Upper lobe of left lung (tissue), 6 donors: ENCODE data around the gene GAL3ST2. TPM values are rescaled to one million over a fixed set of nuclear protein-coding genes. Genes with fewer than 3 reads are reported as not detected.

Experiments
- ATAC-seq, 2 donors: fragments of 200-7000 bp; cut with Tn5 transposase; one replicate each; pipeline ENCODE4 v1.9.1; 2022; ENCODE audit warnings: mild to moderate bottlenecking in 2 of 2, moderate library complexity in 2 of 2; ENCODE audit not compliant: low FRiP score in 2 of 2
- DNase-seq, 2 donors: peaks; one replicate each; pipeline ENCODE4 v3.0.0-alpha.2; 2019 to 2020
- H3K27ac ChIP-seq, 4 donors: fragments of 200-600 bp; sonication (generic); one replicate each; pipeline ENCODE4 v1.5.1; 2016 to 2019
- H3K27me3 ChIP-seq, 4 donors: fragments of 200-600 bp; sonication (generic); one replicate each; pipeline ENCODE4 v1.5.1; 2017 to 2019
- H3K36me3 ChIP-seq, 4 donors: fragments of 200-600 bp; sonication (generic); one replicate each; pipeline ENCODE4 v1.5.1; 2016 to 2019
- H3K4me1 ChIP-seq, 4 donors: fragments of 200-600 bp; sonication (generic); one replicate each; pipeline ENCODE4 v1.5.1; 2018 to 2019
- H3K4me3 ChIP-seq, 4 donors: fragments of 200-600 bp; sonication (generic); one replicate each; pipeline ENCODE4 v1.5.1; 2017 to 2019; ENCODE audit warnings: mild to moderate bottlenecking in 2 of 4, moderate library complexity in 1 of 4
- H3K9me3 ChIP-seq, 4 donors: fragments of 200-600 bp; sonication (generic); one replicate each; pipeline ENCODE4 v1.5.1; 2018 to 2019
- EP300 ChIP-seq, 4 donors: sonication (generic); formaldehyde crosslinking; IDR thresholded peaks; one replicate each; pipeline ENCODE4 v1.5.1; 2017; ENCODE audit warnings: antibody characterized with exemption in 4 of 4, control low read depth in 2 of 4
- POLR2A ChIP-seq, 4 donors: fragments of 450-650 bp; IDR thresholded peaks; one replicate each; pipeline ENCODE4 v1.5.1; 2016 to 2017; ENCODE audit warnings: antibody characterized with exemption in 4 of 4, mild to moderate bottlenecking in 2 of 4
- POLR2AphosphoS5 ChIP-seq, 2 donors: sonication (generic); formaldehyde crosslinking; IDR thresholded peaks; one replicate each; pipeline ENCODE4 v1.5.1; 2017; ENCODE audit warnings: antibody characterized with exemption in 2 of 2
- WGBS, 2 donors: methylation state at CpG; one replicate each; pipeline ENCODE4 v1.1.5; 2017 to 2018; 5-methylcytosine and 5-hydroxymethylcytosine counted together
- total RNA-seq, 6 donors: library from RNA; depleted of rRNA in 4 of 6; stranded (reverse); fragments of >200 nt in 4 of 6; gene quantifications; one replicate each; pipeline versions ENCODE4 v1.1.0 to v1.2.1, GENCODE V29; 2016 to 2021
- TF ChIP-seq, protein P1 (sequence below), 6 experiments: fragments of 450-650 bp in 4 of 6; fragments of 200-600 bp in 2 of 6; sonication (generic) in 2 of 6; IDR thresholded peaks; one replicate each; pipeline ENCODE4 v1.5.1; 2016 to 2019; ENCODE audit warnings: antibody characterized with exemption in 6 of 6
- donor health status: DM: no; HTN: no; CAD: no; lungs with moderate emphysema.
- donor health status: DM: no; HTN: yes; CAD: no; lungs with severe emphysema.

GAL3ST2 gene
- total RNA-seq, 6 donors from 2014 or later = 0.59 to 2.1 (median 0.91) TPM; not detected in 3

DNA sequence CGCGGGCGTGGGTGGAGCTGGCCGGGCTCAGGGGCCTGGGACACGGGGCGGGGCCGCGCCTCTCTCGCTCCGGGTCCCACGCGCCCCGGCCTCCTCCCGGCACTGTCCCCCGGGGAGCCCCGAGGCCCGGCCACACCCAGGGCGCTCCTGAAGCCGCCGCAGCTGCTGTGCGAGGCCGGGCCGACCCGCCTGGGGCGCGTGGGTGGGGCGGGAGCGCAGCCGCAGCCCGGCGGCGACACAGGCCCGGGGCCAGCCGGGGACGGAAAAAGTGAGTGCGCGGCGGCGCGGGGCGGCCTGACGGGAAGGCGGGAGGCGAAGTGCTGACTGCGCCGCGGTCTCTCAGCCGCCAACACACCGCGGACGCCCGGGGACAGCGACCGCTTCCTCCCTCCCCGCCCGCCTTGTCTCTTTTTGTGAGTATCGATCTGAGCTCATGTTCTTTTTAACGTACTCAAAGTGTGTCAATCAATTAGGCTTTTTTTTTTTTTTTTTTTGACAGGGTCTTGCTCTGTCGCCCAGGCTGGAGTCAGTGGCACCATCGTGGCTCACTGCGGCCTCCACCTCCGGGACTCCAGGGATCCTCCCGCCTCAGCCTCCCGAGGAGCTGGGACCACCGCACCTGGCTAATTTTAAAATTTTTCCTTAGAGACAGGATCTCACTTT is 67.6 kb downstream of the GAL3ST2 start:
- Histone ChIP-seq H3K4me3 (peak overlapping the region in 3 of 4 donors; percentile 37 to 51 (median 46)), H3K9me3 (no peaks in the 10 kb centered on the region), H3K27ac (peak overlapping the region in 2 of 4 donors; percentile 26 to 71), H3K4me1 (peaks cover 10 to 26% (median 16%) of the 10 kb centered on the region in 4 donors), H3K27me3 (peaks cover 0 to 5% (median 0%) of the 10 kb centered on the region in 4 donors), H3K36me3 (no peaks in the 10 kb centered on the region)
- TF ChIP-seq EP300 (IDR thresholded peaks at IDR 0.05) = no peak
- TF ChIP-seq POLR2AphosphoS5 (IDR thresholded peaks at IDR 0.05) = peak in 1 of 2 donors; percentile 43
- TF ChIP-seq, protein P1, sequence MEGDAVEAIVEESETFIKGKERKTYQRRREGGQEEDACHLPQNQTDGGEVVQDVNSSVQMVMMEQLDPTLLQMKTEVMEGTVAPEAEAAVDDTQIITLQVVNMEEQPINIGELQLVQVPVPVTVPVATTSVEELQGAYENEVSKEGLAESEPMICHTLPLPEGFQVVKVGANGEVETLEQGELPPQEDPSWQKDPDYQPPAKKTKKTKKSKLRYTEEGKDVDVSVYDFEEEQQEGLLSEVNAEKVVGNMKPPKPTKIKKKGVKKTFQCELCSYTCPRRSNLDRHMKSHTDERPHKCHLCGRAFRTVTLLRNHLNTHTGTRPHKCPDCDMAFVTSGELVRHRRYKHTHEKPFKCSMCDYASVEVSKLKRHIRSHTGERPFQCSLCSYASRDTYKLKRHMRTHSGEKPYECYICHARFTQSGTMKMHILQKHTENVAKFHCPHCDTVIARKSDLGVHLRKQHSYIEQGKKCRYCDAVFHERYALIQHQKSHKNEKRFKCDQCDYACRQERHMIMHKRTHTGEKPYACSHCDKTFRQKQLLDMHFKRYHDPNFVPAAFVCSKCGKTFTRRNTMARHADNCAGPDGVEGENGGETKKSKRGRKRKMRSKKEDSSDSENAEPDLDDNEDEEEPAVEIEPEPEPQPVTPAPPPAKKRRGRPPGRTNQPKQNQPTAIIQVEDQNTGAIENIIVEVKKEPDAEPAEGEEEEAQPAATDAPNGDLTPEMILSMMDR (IDR thresholded peaks at IDR 0.05) = peak in 5 of 6 experiments; percentile 17 to 57 (median 34)
- peak in 2 of 4 donors; percentile 22 to 46 for TF ChIP-seq POLR2A (IDR thresholded peaks at IDR 0.05)
- WGBS, 2 donors = 10 to 14% methylated on average over 30 to 41 of the region's 65 CpGs
- ATAC-seq = peak; percentile 73 to 97
- peak; percentile 45 to 96 for DNase-seq

DNA sequence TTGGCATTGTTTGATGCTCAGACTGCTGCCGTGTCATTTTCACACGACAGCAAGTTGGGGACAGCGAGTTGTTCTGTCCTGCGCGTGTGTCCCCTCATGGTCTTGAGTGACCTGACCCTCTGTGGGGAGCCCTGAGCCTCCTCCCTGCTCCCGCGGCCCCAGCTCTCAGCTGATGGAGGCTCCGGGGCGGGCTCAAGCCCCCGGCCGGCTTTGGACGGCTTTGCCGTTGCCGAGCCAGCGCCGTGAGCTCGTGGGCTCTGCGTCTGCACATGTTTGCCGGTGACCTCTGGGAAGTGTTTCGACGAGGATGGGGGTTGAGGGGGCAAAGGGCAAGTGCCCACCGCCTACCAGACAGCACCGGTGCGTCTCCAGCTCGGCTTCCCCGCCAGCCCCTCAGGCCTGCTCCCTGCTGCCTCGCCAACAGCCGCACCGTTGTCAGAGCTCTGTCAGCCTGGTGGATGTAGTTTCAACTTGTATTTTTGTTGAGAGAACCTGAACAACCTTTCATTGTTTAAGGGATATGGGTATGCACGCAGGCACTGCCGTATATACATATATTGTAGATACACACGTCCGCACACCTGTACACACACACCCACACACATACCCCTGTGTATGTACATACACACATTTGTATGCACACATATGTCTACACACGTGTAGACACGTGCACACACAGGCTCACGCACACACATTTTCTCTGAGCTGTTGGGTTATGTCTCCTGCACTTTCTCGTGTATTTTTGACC is 68.4 kb downstream of the GAL3ST2 start:
- peak overlapping the region in 2 of 4 donors; percentile 46 to 51 for H3K4me3 ChIP-seq
- ATAC-seq = no peak
- no peak for TF ChIP-seq POLR2AphosphoS5 (IDR thresholded peaks at IDR 0.05)
- TF ChIP-seq, protein P1 (IDR thresholded peaks at IDR 0.05) = no peak
- no peak for TF ChIP-seq POLR2A (IDR thresholded peaks at IDR 0.05)
- no peak for TF ChIP-seq EP300 (IDR thresholded peaks at IDR 0.05)

DNA sequence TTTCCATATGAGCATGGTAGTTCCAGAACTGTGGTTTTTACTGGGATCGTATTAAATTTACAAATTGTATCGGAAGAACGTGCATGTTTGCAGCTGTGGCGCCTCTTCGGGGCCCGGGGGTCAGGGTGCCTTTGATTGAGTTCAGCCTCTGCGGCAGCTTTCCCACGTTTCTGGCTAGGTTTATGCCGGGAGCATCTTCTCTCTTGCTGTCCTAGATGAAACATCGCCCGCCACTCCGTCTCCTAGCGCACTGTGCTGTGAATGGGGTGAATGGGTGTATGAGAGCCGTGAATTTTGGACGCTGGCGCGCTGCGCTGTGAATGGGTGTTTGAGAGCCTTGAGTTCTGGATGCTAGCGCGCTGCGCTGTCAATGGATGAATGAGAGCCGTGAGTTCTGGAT is 69.8 kb downstream of the GAL3ST2 start:
- H3K36me3 ChIP-seq = no peaks in the 10 kb centered on the region
- H3K4me1 ChIP-seq = peaks cover 10 to 26% (median 16%) of the 10 kb centered on the region in 4 donors
- ATAC-seq = no peak
- TF ChIP-seq, protein P1 (IDR thresholded peaks at IDR 0.05) = no peak
- TF ChIP-seq POLR2AphosphoS5 (IDR thresholded peaks at IDR 0.05) (no peak), POLR2A (IDR thresholded peaks at IDR 0.05) (no peak), EP300 (IDR thresholded peaks at IDR 0.05) (no peak)
- no peak overlapping the region for H3K27ac ChIP-seq
- 88 to 92% methylated on average over 22 of the region's 22 CpGs for WGBS, 2 donors
- H3K27me3 ChIP-seq = peaks cover 0 to 5% (median 0%) of the 10 kb centered on the region in 4 donors
- no peak for DNase-seq
- H3K9me3 ChIP-seq = no peaks in the 10 kb centered on the region
- H3K4me3 ChIP-seq = no peak overlapping the region

More for the DNA sequence above, 68.4 kb downstream of the GAL3ST2 start:
- Histone ChIP-seq H3K36me3 (no peaks in the 10 kb centered on the region), H3K27me3 (peaks cover 0 to 5% (median 0%) of the 10 kb centered on the region in 4 donors), H3K27ac (no peak overlapping the region), H3K4me1 (peaks cover 10 to 26% (median 16%) of the 10 kb centered on the region in 4 donors), H3K9me3 (no peaks in the 10 kb centered on the region)
- WGBS, 2 donors = 81 to 86% methylated on average over 19 to 37 of the region's 37 CpGs
- peak in 1 of 2 donors; percentile 79 for DNase-seq

DNA sequence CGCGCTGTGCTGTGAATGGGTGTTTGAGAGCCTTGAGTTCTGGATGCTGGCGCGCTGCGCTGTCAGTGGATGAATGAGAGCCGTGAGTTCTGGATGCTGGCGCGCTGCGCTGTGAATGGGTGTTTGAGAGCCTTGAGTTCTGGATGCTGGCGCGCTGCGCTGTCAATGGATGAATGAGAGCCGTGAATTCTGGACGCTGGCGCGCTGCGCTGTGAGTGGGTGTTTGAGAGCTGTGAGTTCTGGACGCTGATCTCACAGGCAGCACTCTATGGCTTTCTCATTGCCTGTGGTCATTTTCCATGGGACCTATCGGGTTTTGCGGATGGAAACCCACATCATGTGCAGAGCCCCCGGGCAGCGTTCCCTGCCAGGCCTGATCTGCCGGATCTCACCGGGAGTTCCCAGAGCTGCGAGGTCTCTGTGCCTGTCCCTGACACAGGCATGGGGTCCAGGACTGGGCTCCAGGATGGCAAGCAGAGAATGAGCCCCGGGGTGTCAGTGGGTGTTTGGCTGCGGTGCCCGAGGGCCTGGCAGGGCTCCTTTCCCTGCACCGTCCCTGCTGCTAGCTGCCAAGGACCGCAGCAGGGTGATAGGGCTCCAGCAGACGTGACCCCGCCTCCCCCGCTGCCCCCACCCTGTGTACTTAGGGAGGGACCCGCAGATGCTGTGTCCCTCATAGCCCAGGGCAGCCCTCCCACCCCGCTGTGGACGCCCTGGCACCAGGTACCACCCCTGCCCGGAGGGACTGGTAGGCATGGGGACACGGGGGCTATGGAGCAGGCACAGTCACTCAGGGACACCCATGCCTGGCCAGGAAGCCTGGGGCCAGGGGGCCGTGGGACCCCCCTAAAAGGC is 72.4 kb downstream of the GAL3ST2 start:
- ATAC-seq (no peak), DNase-seq (peak in 1 of 2 donors; percentile 78)
- H3K9me3 ChIP-seq = no peaks in the 10 kb centered on the region

More for the DNA sequence above, 72.4 kb downstream of the GAL3ST2 start:
- peaks cover 0 to 5% (median 0%) of the 10 kb centered on the region in 4 donors for H3K27me3 ChIP-seq
- TF ChIP-seq, protein P1 (IDR thresholded peaks at IDR 0.05) = no peak
- TF ChIP-seq POLR2A (IDR thresholded peaks at IDR 0.05) = no peak
- TF ChIP-seq EP300 (IDR thresholded peaks at IDR 0.05) = no peak
- no peak for TF ChIP-seq POLR2AphosphoS5 (IDR thresholded peaks at IDR 0.05)
- H3K27ac ChIP-seq = no peak overlapping the region
- no peaks in the 10 kb centered on the region for H3K36me3 ChIP-seq
- WGBS, 2 donors = 90 to 92% methylated on average over 19 to 30 of the region's 39 CpGs
- no peak overlapping the region for H3K4me3 ChIP-seq
- peaks cover 8 to 13% (median 9%) of the 10 kb centered on the region in 4 donors for H3K4me1 ChIP-seq
